Neural crest cell (in vitro differentiated cells): ENCODE data around the gene PGAP6. TPM values are rescaled to one million over a fixed set of nuclear protein-coding genes. Genes with fewer than 3 reads are reported as not detected.
"Not testable (repeated sequence)": the region's sequence is repeated elsewhere in the genome, so short reads cannot be mapped to it uniquely, and the experiment has no call there.

ENCODE experiments used
- DNase-seq: peaks from one replicate; pipeline ENCODE4 v3.0.0; 2021; ENCODE audit warnings: low read depth, mixed read lengths, low spot score
- H3K27ac Mint-ChIP-seq: one replicate; pipeline ENCODE4 v1.8.0; 2021; ENCODE audit warnings: mild to moderate bottlenecking, mixed read lengths; ENCODE audit not compliant: unreplicated experiment
- H3K27me3 Mint-ChIP-seq: 2 replicates; pipeline ENCODE4 v1.8.0; 2021; ENCODE audit warnings: low read depth, mild to moderate bottlenecking, mixed read lengths
- H3K36me3 Mint-ChIP-seq: 2 replicates; pipeline ENCODE4 v1.8.0; 2021; ENCODE audit warnings: low read depth, mild to moderate bottlenecking, mixed read lengths
- H3K4me1 Mint-ChIP-seq: 2 replicates; pipeline ENCODE4 v1.8.0; 2021; ENCODE audit warnings: mixed read lengths
- H3K4me3 Mint-ChIP-seq: one replicate; pipeline ENCODE4 v1.8.0; 2021; ENCODE audit warnings: mild to moderate bottlenecking, mixed read lengths
- H3K9me3 Mint-ChIP-seq: 2 replicates; pipeline ENCODE4 v1.8.0; 2021; ENCODE audit warnings: mixed read lengths
- total RNA-seq: library from RNA; stranded (reverse); gene quantifications from 2 replicates; pipeline ENCODE4 v1.2.1, GENCODE V29; 2021
- TF ChIP-seq, protein P1 (sequence below): fragments of 200-600 bp; sonication (generic); conservative IDR thresholded peaks from 2 replicates; pipeline ENCODE4 v1.5.0; 2021; ENCODE audit warnings: antibody characterized with exemption, mild to moderate bottlenecking

PGAP6 gene
- total RNA-seq, 1 donor from 2014 or later, result 62.0 TPM

DNA sequence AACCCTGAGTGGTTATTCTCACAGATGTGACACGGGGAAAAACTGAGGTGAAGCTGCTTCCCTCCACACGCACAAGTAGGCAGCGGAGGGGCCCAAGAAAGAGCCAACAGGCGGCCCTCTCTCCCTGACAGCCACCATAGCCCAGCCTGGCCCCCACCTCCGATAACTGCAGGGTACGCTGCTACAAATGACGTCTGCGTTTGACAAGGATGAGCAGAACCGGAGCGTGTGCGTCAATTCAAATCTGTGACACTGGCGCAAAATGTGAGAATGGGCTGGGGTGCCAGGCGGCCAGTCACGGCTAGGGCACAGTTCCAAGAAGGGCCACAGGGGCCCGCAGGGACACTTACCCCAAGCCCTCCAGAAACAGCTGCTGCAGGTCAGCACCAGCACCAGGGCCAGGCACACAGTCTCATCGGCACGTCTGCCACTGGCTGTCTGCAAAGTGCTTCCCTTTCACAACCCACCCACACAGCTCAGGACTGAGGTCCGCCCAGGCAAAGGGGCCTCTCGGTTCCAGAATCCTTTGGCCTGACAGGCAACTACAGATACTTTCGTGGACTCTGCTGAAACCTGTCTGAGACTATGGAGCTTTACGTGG is 43.7 kb downstream of the PGAP6 start:
- H3K27me3 Mint-ChIP-seq, result no peaks in the 10 kb centered on the region
- peaks cover 2% of the 10 kb centered on the region for H3K9me3 Mint-ChIP-seq
- peaks cover 13% of the 10 kb centered on the region for H3K4me1 Mint-ChIP-seq
- no peak overlapping the region for H3K27ac Mint-ChIP-seq
- TF ChIP-seq, protein P1, sequence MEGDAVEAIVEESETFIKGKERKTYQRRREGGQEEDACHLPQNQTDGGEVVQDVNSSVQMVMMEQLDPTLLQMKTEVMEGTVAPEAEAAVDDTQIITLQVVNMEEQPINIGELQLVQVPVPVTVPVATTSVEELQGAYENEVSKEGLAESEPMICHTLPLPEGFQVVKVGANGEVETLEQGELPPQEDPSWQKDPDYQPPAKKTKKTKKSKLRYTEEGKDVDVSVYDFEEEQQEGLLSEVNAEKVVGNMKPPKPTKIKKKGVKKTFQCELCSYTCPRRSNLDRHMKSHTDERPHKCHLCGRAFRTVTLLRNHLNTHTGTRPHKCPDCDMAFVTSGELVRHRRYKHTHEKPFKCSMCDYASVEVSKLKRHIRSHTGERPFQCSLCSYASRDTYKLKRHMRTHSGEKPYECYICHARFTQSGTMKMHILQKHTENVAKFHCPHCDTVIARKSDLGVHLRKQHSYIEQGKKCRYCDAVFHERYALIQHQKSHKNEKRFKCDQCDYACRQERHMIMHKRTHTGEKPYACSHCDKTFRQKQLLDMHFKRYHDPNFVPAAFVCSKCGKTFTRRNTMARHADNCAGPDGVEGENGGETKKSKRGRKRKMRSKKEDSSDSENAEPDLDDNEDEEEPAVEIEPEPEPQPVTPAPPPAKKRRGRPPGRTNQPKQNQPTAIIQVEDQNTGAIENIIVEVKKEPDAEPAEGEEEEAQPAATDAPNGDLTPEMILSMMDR, result no peak
- peaks cover 17% of the 10 kb centered on the region for H3K36me3 Mint-ChIP-seq
- DNase-seq, result no peak
- no peak overlapping the region for H3K4me3 Mint-ChIP-seq

DNA sequence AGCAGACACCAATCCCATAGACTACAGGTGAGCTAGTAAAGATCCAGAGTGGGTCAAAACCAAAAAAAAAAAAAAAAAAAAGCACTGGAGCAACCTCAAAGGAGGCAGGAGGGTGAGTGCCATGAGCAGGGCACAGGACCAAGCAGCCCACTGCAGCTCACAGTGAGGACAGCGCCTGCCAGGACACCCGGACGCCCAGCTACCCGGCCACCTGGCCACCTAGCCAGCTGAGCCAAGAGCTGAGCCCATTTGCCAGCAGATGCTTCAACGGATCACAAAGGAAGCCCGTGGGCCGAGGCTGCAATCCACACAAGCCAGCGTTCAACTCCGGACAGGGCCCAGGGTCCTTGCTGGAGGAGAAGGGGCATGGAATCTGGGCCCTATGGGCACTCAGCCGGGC is 44.3 kb downstream of the PGAP6 start:
- no peak for DNase-seq
- TF ChIP-seq, protein P1, result no peak
- Mint-ChIP-seq H3K36me3 (peaks cover 12% of the 10 kb centered on the region), H3K27ac (no peak overlapping the region), H3K4me3 (no peak overlapping the region), H3K27me3 (no peaks in the 10 kb centered on the region), H3K9me3 (peaks cover 2% of the 10 kb centered on the region), H3K4me1 (peaks cover 17% of the 10 kb centered on the region)

DNA sequence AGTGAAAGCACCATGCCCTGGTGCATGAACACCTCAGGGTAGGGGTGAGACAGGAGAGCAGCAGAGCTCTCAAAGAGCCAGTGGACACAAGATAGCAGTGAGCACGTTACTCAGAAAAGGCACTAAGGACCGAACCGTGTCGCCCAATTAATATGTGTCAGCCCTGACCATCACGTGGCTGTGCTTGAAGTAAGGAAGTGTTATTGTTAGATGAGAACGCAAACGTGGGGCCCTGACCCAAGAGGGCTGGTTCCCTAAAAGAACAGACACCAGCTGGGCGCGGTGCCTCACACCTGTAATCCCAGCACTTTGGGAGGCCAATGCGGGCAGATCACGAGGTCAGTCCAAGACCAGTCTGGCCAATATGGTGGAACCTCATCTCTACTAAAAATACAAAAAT is 45.5 kb downstream of the PGAP6 start:
- H3K27ac Mint-ChIP-seq, result peak overlapping the region; percentile 27
- no peak overlapping the region for H3K4me3 Mint-ChIP-seq
- peaks cover 3% of the 10 kb centered on the region for H3K36me3 Mint-ChIP-seq
- H3K9me3 Mint-ChIP-seq, result no peaks in the 10 kb centered on the region
- no peak for DNase-seq
- TF ChIP-seq, protein P1, result no peak
- H3K4me1 Mint-ChIP-seq, result peaks cover 19% of the 10 kb centered on the region
- H3K27me3 Mint-ChIP-seq, result no peaks in the 10 kb centered on the region

DNA sequence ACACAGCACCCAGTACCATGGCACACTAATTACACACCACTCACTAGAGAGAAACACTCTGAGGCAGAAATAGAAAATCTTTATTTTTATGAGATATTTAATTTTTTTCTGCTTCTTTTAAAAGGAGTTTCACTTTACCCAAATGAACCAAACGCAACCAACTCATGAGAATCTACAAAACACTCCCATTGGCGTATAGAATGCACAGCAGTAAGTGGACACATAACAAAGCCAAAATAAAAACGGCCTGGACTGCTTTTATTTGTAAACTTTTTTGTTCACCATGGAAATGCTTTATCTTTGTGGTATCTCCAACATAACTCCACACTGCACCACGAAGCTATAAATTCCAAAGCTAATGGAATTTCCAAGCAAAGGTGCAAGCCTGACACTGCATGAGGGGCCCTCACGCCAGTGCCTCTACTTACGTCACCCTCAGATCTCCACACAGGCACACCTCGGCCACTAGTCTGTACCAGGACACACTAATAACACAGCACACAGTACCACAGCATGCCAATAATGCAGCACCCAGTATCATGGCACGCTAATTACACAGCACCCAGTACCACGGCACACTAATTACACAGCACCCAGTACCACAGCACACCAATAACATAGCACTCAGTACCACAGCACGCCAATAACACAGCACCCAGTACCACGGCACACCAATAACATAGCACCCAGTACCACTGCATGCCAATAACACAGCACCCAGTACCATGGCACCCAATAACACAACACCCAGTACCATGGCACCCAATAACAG is 46.7 kb downstream of the PGAP6 start:
- H3K9me3 Mint-ChIP-seq, H3K27me3 Mint-ChIP-seq, DNase-seq, H3K27ac Mint-ChIP-seq, H3K4me3 Mint-ChIP-seq, H3K36me3 Mint-ChIP-seq: not testable (repeated sequence)
- H3K4me1 Mint-ChIP-seq, result peaks cover 31% of the 10 kb centered on the region

DNA sequence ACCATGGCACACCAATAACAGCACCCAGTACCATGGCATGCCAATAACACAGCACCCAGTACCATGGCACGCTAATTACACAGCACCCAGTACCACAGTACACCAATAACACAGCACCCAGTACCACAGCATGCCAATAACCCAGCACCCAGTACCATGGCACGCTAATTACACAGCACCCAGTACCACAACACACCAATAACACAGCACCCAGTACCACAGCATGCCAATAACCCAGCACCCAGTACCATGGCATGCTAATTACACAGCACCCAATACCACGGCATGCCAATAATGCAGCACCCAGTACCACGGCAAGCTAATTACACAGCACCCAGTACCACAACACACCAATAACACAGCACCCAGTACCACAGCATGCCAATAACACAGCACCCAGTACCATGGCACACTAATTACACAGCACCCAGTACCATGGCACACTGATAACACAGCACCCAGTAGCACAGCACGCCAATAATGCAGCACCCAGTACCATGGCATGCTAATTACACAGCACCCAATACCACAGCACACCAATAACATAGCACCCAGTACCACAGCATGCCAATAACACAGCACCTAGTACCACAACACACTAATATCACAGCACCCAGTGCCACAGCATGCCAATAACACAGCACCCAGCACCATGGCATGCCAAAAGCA is 47.5 kb downstream of the PGAP6 start:
- peaks cover 31% of the 10 kb centered on the region for H3K4me1 Mint-ChIP-seq
- not testable (repeated sequence) for H3K27ac Mint-ChIP-seq, H3K9me3 Mint-ChIP-seq, H3K27me3 Mint-ChIP-seq, H3K36me3 Mint-ChIP-seq, H3K4me3 Mint-ChIP-seq, DNase-seq

DNA sequence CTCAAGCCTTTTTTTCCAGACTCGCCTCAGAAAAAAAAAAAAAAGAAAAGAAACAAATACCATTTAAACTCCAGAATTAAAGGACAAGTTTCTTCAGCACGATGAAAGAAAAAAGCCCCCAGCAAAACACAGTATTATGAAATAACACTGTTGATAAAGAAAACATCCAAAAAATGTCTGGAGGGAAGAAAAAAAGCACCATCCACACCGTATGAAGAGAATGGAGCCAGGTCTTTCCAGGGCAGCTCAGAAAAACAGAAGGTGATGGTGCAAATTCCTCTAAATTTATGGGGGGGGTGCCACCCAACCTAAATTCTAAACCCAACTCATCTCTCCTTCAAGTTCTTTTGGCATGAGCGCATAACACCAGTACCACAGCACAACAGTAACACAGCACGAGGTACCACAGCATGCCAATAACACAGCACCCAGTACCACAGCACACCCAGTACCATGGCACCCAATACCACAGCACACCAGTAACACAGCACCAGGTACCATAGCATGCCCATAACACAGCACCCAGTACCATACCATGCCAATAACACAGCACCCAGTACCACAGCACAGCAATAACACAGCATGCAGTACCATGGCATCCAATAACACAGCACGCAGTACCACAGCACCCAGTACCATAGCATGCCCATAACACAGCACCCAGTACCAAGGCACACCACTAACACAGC is 48.2 kb downstream of the PGAP6 start:
- Mint-ChIP-seq H3K9me3 (no peaks in the 10 kb centered on the region), H3K4me1 (peaks cover 31% of the 10 kb centered on the region), H3K27me3 (no peaks in the 10 kb centered on the region), H3K27ac (no peak overlapping the region), H3K4me3 (no peak overlapping the region), H3K36me3 (peaks cover 3% of the 10 kb centered on the region)
- TF ChIP-seq, protein P1, result no peak
- DNase-seq, result no peak

DNA sequence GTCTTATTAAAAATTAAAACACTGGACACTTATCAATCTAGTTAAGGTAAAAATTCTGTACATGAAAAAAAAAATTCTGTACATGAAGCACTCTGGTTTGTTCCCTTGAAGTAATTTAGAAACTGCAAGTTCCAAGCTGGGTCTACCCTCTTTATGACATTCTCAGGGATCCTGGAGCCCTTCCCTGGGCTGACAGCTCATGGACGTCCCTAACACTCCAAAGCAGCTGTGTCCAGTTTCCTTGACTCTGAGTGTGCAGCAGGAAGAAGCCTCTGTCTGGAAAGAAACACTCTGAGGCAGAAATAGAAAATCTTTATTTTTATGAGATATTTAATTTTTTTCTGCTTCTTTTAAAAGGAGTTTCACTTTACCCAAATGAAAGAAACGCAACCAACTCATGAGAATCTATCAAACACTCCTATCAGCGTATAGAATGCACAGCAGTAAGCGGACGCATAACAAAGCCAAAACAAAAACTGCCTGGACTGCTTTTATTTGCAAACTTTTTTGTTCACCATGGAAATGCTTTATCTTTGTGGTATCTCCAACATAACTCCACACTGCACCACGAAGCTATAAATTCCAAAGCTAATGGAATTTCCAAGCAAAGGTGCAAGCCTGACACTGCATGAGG is 50.5 kb downstream of the PGAP6 start:
- H3K4me1 Mint-ChIP-seq, result peaks cover 37% of the 10 kb centered on the region
- H3K36me3 Mint-ChIP-seq, H3K9me3 Mint-ChIP-seq, H3K27me3 Mint-ChIP-seq, H3K4me3 Mint-ChIP-seq, H3K27ac Mint-ChIP-seq, DNase-seq: not testable (repeated sequence)
